ENCODE measurements around the gene TCF3.

TCF3 gene

GRCh38 chr19:1605236-1606137 is 46.9 kb downstream of the TCF3 start, which contains the start of gene UQCR11:
TSS of gene UQCR11 (minus strand) at chr19:1605462. CDS start at chr19:1605409, 53 bp downstream.
- H3K4me2 ChIP-seq (ENCODE audit: insufficient read depth, low read length), result peak within 1 kb of the TSS; percentile 87
- H4K20me1 ChIP-seq (ENCODE audit: insufficient read depth, low read length), result peaks cover 34% of the 10 kb centered on the region
- peak within 1 kb of the TSS; percentile 85 for H3K27ac ChIP-seq (ENCODE audit: low read length)
- peak; percentile 92 for DNase-seq
- H3K36me3 ChIP-seq (ENCODE audit: insufficient read depth, low read length), result peaks cover 35% of the 10 kb centered on the region
- peak; percentile 84 for ATAC-seq (ENCODE audit: insufficient read depth, low read depth)
- no peaks in the 10 kb centered on the region for H3K9me3 ChIP-seq (ENCODE audit: insufficient read depth, low read length, severe bottlenecking)
- TF ChIP-seq, protein P1, sequence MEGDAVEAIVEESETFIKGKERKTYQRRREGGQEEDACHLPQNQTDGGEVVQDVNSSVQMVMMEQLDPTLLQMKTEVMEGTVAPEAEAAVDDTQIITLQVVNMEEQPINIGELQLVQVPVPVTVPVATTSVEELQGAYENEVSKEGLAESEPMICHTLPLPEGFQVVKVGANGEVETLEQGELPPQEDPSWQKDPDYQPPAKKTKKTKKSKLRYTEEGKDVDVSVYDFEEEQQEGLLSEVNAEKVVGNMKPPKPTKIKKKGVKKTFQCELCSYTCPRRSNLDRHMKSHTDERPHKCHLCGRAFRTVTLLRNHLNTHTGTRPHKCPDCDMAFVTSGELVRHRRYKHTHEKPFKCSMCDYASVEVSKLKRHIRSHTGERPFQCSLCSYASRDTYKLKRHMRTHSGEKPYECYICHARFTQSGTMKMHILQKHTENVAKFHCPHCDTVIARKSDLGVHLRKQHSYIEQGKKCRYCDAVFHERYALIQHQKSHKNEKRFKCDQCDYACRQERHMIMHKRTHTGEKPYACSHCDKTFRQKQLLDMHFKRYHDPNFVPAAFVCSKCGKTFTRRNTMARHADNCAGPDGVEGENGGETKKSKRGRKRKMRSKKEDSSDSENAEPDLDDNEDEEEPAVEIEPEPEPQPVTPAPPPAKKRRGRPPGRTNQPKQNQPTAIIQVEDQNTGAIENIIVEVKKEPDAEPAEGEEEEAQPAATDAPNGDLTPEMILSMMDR (IDR thresholded peaks at IDR 0.05; ENCODE audit: borderline replicate concordance, extremely low read depth, low read length, poor library complexity, severe bottlenecking), result peak; percentile 89
- TF ChIP-seq EZH2 (IDR thresholded peaks at IDR 0.05; ENCODE audit: borderline replicate concordance, low read depth, low read length, severe bottlenecking), result no peak
- peak within 1 kb of the TSS; percentile 100 for H3K4me3 ChIP-seq (ENCODE audit: low read depth in 1 of 2, low read length in 2 of 2)
- H3K4me1 ChIP-seq (ENCODE audit: insufficient read depth, low read length), result peaks cover 40% of the 10 kb centered on the region
- no peaks in the 10 kb centered on the region for H3K27me3 ChIP-seq (ENCODE audit: insufficient read depth, low read length, poor library complexity)
- H2AFZ ChIP-seq (ENCODE audit: low read depth, low read length), result peak within 1 kb of the TSS; percentile 89
- H3K9ac ChIP-seq (ENCODE audit: low read depth, low read length), result peak within 1 kb of the TSS; percentile 99
- H3K79me2 ChIP-seq (ENCODE audit: insufficient read depth, low read length), result peaks cover 47% of the 10 kb centered on the region

DNA sequence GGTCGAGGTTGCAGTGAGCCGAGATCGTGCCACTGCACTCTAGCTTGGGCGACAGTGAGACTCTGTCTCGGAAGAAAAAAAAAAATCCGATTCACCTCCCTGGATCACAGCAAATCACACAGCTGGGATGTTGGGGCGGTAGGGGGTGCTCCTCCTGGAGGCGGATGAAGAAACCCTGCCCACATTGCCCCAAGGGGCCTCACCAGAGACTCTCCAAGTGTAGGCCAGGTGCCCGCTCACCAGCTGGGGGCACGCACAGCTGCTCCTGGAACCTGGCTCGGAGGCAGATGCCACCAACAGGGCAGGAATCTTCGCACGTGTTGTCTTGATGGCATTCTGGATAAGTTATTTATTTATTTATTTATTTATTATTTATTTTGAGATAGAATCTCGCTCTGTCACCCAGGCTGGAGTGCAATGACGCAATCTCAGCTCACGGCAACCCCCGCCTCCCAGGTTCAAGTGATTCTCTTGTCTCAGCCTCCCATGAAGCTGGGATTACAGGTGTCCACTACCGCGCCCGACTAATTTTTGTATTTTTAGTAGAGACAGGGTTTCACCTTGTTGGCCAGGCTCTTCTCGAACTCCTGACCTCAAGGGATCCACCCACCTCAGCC is 50.2 kb downstream of the TCF3 start:
- H4K20me1 ChIP-seq (ENCODE audit: insufficient read depth, low read length), result peaks cover 55% of the 10 kb centered on the region
- DNase-seq, result no peak
- TF ChIP-seq, protein P1 (IDR thresholded peaks at IDR 0.05; ENCODE audit: borderline replicate concordance, extremely low read depth, low read length, poor library complexity, severe bottlenecking), result no peak
- TF ChIP-seq EZH2 (IDR thresholded peaks at IDR 0.05; ENCODE audit: borderline replicate concordance, low read depth, low read length, severe bottlenecking), result no peak
- no peak overlapping the region for H3K27ac ChIP-seq (ENCODE audit: low read length)
- H3K36me3 ChIP-seq (ENCODE audit: insufficient read depth, low read length), result peaks cover 54% of the 10 kb centered on the region
- H3K9ac ChIP-seq (ENCODE audit: low read depth, low read length), result no peak overlapping the region
- H3K9me3 ChIP-seq (ENCODE audit: insufficient read depth, low read length, severe bottlenecking), result no peaks in the 10 kb centered on the region
- H3K4me1 ChIP-seq (ENCODE audit: insufficient read depth, low read length), result peaks cover 40% of the 10 kb centered on the region
- ATAC-seq (ENCODE audit: insufficient read depth, low read depth), result no peak
- H3K4me3 ChIP-seq (ENCODE audit: low read depth in 1 of 2, low read length in 2 of 2), result no peak overlapping the region
- no peak overlapping the region for H3K4me2 ChIP-seq (ENCODE audit: insufficient read depth, low read length)
- H3K79me2 ChIP-seq (ENCODE audit: insufficient read depth, low read length), result peaks cover 74% of the 10 kb centered on the region
- H2AFZ ChIP-seq (ENCODE audit: low read depth, low read length), result no peak overlapping the region
- no peaks in the 10 kb centered on the region for H3K27me3 ChIP-seq (ENCODE audit: insufficient read depth, low read length, poor library complexity)

DNA sequence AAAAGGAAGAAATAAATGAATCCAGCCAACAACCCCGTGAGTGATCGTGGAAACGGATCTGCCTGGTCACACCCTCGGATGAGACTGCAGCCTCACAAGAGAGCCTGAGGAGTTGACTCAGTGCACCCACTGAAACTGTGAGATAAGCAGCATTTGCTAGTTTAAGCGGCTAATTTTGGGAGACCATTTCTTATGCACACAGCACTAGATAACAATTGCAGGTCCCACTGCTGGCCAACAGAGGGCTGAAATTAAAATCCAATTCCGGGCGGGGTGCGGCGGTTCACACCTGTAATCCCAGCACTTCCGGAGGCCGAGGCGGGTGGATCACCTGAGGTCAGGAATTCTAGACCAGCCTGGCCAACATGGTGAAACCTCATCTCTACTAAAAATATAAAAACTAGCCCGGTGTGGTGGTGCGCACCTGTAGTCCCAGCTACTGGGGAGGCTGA is 50.8 kb downstream of the TCF3 start:
- Histone ChIP-seq H3K9me3 (ENCODE audit: insufficient read depth, low read length, severe bottlenecking) (no peaks in the 10 kb centered on the region), H3K79me2 (ENCODE audit: insufficient read depth, low read length) (peaks cover 74% of the 10 kb centered on the region), H3K27ac (ENCODE audit: low read length) (no peak overlapping the region), H3K9ac (ENCODE audit: low read depth, low read length) (no peak overlapping the region), H3K27me3 (ENCODE audit: insufficient read depth, low read length, poor library complexity) (no peaks in the 10 kb centered on the region), H3K4me1 (ENCODE audit: insufficient read depth, low read length) (peaks cover 34% of the 10 kb centered on the region), H3K36me3 (ENCODE audit: insufficient read depth, low read length) (peaks cover 59% of the 10 kb centered on the region), H3K4me2 (ENCODE audit: insufficient read depth, low read length) (no peak overlapping the region), H2AFZ (ENCODE audit: low read depth, low read length) (no peak overlapping the region), H4K20me1 (ENCODE audit: insufficient read depth, low read length) (peaks cover 56% of the 10 kb centered on the region), H3K4me3 (ENCODE audit: low read depth in 1 of 2, low read length in 2 of 2) (no peak overlapping the region)
- no peak for ATAC-seq (ENCODE audit: insufficient read depth, low read depth)
- DNase-seq, result no peak
- TF ChIP-seq EZH2 (IDR thresholded peaks at IDR 0.05; ENCODE audit: borderline replicate concordance, low read depth, low read length, severe bottlenecking), result no peak
- TF ChIP-seq, protein P1 (IDR thresholded peaks at IDR 0.05; ENCODE audit: borderline replicate concordance, extremely low read depth, low read length, poor library complexity, severe bottlenecking), result peak; percentile 37
